KMS-11 (cell line): Measurements from ENCODE around the gene BRINP2.

Experiments used
- H2AFZ ChIP-seq: fragments of 200-600 bp; sonication (generic); 2 replicates; pipeline ENCODE4 v1.6.1; 2016; ENCODE audit warnings: antibody characterized with exemption, mixed run types, low read depth
- H3K27ac ChIP-seq: fragments of 200-600 bp; sonication (generic); 2 replicates; pipeline ENCODE4 v1.6.1; 2016; ENCODE audit warnings: mild to moderate bottlenecking, mixed run types
- H3K27me3 ChIP-seq: fragments of 200-600 bp; sonication (generic); 2 replicates; pipeline ENCODE4 v1.6.1; 2017; ENCODE audit warnings: mild to moderate bottlenecking, low read depth, mixed run types, moderate library complexity; ENCODE audit not compliant: insufficient read depth
- H3K36me3 ChIP-seq: fragments of 200-600 bp; sonication (generic); 2 replicates; pipeline ENCODE4 v1.6.1; 2017; ENCODE audit warnings: mild to moderate bottlenecking, mixed run types; ENCODE audit not compliant: insufficient read depth
- H3K4me1 ChIP-seq: fragments of 200-600 bp; sonication (generic); 2 replicates; pipeline ENCODE4 v1.6.1; 2016; ENCODE audit warnings: mild to moderate bottlenecking, low read depth, mixed run types; ENCODE audit not compliant: poor library complexity, severe bottlenecking
- H3K4me2 ChIP-seq: fragments of 200-600 bp; sonication (generic); 2 replicates; pipeline ENCODE4 v1.7.0; 2016; ENCODE audit warnings: mild to moderate bottlenecking, mixed run types
- H3K4me3 ChIP-seq: fragments of 200-600 bp; sonication (generic); IDR thresholded peaks from 2 replicates; pipeline ENCODE4 v1.6.1; 2017; ENCODE audit warnings: low read depth, low read length, mixed read lengths; ENCODE audit not compliant: insufficient read depth
- H3K79me2 ChIP-seq: fragments of 200-600 bp; sonication (generic); 2 replicates; pipeline ENCODE4 v1.6.1; 2016; ENCODE audit warnings: low read depth, mixed run types; ENCODE audit not compliant: insufficient read depth
- H3K9ac ChIP-seq: fragments of 200-600 bp; sonication (generic); 2 replicates; pipeline ENCODE4 v1.6.1; 2016; ENCODE audit warnings: mild to moderate bottlenecking, mixed run types
- H4K20me1 ChIP-seq: fragments of 200-600 bp; sonication (generic); 2 replicates; pipeline ENCODE4 v1.6.1; 2016; ENCODE audit warnings: mild to moderate bottlenecking, mixed run types; ENCODE audit not compliant: insufficient read depth
- CTCF ChIP-seq: fragments of 200-600 bp; sonication (generic); conservative IDR thresholded peaks from 2 replicates; pipeline ENCODE4 v1.6.1; 2017; ENCODE audit warnings: low read depth, mild to moderate bottlenecking, antibody characterized with exemption, low read length, moderate library complexity, mixed read lengths

Gene BRINP2

GRCh38 chr1:177281901-177282300 lies 111.1 kb downstream of the BRINP2 start:
- no peak overlapping the region for H3K4me2 ChIP-seq
- TF ChIP-seq CTCF, result no peak
- H4K20me1 ChIP-seq, result no peaks in the 10 kb centered on the region
- no peaks in the 10 kb centered on the region for H3K79me2 ChIP-seq
- no peak overlapping the region for H2AFZ ChIP-seq
- no peaks in the 10 kb centered on the region for H3K27me3 ChIP-seq
- no peaks in the 10 kb centered on the region for H3K4me1 ChIP-seq
- H3K4me3 ChIP-seq, result no peak overlapping the region
- no peak overlapping the region for H3K27ac ChIP-seq
- H3K36me3 ChIP-seq, result no peaks in the 10 kb centered on the region
- H3K9ac ChIP-seq, result no peak overlapping the region

GRCh38 chr1:177282976-177283375 lies 112.2 kb downstream of the BRINP2 start:
- Histone ChIP-seq H3K27ac (no peak overlapping the region), H3K4me3 (no peak overlapping the region), H3K9ac (no peak overlapping the region), H2AFZ (no peak overlapping the region), H4K20me1 (no peaks in the 10 kb centered on the region), H3K36me3 (no peaks in the 10 kb centered on the region), H3K79me2 (no peaks in the 10 kb centered on the region), H3K4me1 (no peaks in the 10 kb centered on the region), H3K27me3 (no peaks in the 10 kb centered on the region), H3K4me2 (no peak overlapping the region)
- TF ChIP-seq CTCF, result no peak

- Histone ChIP-seq H3K4me3 (no peak overlapping the region), H3K36me3 (no peaks in the 10 kb centered on the region), H3K4me1 (no peaks in the 10 kb centered on the region), H2AFZ (no peak overlapping the region), H4K20me1 (no peaks in the 10 kb centered on the region), H3K79me2 (no peaks in the 10 kb centered on the region), H3K4me2 (no peak overlapping the region), H3K9ac (no peak overlapping the region), H3K27ac (no peak overlapping the region), H3K27me3 (no peaks in the 10 kb centered on the region)
- no peak for TF ChIP-seq CTCF
These were observed 112.6 kb downstream of the BRINP2 start for GRCh38 chr1:177283380-177283779.

- Histone ChIP-seq H3K4me1 (no peaks in the 10 kb centered on the region), H2AFZ (no peak overlapping the region), H3K4me3 (no peak overlapping the region), H4K20me1 (no peaks in the 10 kb centered on the region), H3K9ac (no peak overlapping the region), H3K27me3 (no peaks in the 10 kb centered on the region), H3K27ac (no peak overlapping the region), H3K79me2 (no peaks in the 10 kb centered on the region), H3K4me2 (no peak overlapping the region), H3K36me3 (no peaks in the 10 kb centered on the region)
- no peak for TF ChIP-seq CTCF
These were observed 115.6 kb downstream of the BRINP2 start for GRCh38 chr1:177286396-177286795.
